Activated CD4-positive, alpha-beta T cell treated with anti-CD3 and anti-CD28 coated beads for 36 hours (primary cell): ENCODE data around the gene NUBPL. TPM values are rescaled to one million over a fixed set of nuclear protein-coding genes. Genes with fewer than 3 reads are reported as not detected.

Experiments used
- ATAC-seq: fragments of 200-7000 bp; cut with Tn5 transposase; one replicate; pipeline ENCODE4 v1.10.0; 2021; ENCODE audit warnings: mild to moderate bottlenecking, moderate library complexity
- CTCF ChIA-PET: fragments of 350-600 bp; sonication (Branson Sonifier 250); formaldehyde crosslinking; loops from one replicate; lab custom pipeline; 2021; ENCODE audit warnings: antibody characterized with exemption; lab: Charles Lee
- POLR2A ChIA-PET: fragments of 350-600 bp; sonication (Branson Sonifier 250); formaldehyde crosslinking; loops from one replicate; lab custom pipeline; 2021; ENCODE audit warnings: antibody characterized with exemption, inconsistent platforms; lab: Charles Lee
- DNase-seq: peaks from one replicate; pipeline ENCODE4 v3.0.0-alpha.2; 2020
- H3K27ac Mint-ChIP-seq: one replicate; pipeline ENCODE4 v1.8.0; 2021; ENCODE audit warnings: mixed read lengths
- H3K27me3 Mint-ChIP-seq: one replicate; pipeline ENCODE4 v1.8.0; 2021; ENCODE audit warnings: mixed read lengths
- H3K36me3 Mint-ChIP-seq: one replicate; pipeline ENCODE4 v1.8.0; 2021; ENCODE audit warnings: low read depth, mixed read lengths
- H3K4me1 Mint-ChIP-seq: one replicate; pipeline ENCODE4 v1.8.0; 2021; ENCODE audit warnings: mixed read lengths
- H3K4me3 Mint-ChIP-seq: one replicate; pipeline ENCODE4 v1.8.0; 2021; ENCODE audit warnings: mild to moderate bottlenecking, moderate library complexity, mixed read lengths
- H3K9me3 Mint-ChIP-seq: one replicate; pipeline ENCODE4 v1.8.0; 2021; ENCODE audit warnings: low read depth, mixed read lengths
- intact Hi-C, 2 experiments: fragments of 100-400 bp; cut with DNase I in 1 of 2; cut with micrococcal nuclease in 1 of 2; formaldehyde crosslinking; loops; one replicate each; pipeline versions ENCODE4 v1.14.2 to v1.15.1; 2022 to 2024; cut with DNase I, micrococcal nuclease
- total RNA-seq, 2 experiments: library from RNA; stranded (reverse); gene quantifications; one replicate each; pipeline ENCODE4 v1.2.3, GENCODE V29; 2021

NUBPL gene
- total RNA-seq, 2 experiments from 2014 or later, result 9.5 to 14.9 TPM

- intact Hi-C loops, result no loop called here
- ATAC-seq, result no peak
- H3K27me3 Mint-ChIP-seq, result no peaks in the 10 kb centered on the region
- H3K4me3 Mint-ChIP-seq, result no peak overlapping the region
- H3K4me1 Mint-ChIP-seq, result no peaks in the 10 kb centered on the region
- peaks cover 32% of the 10 kb centered on the region for H3K36me3 Mint-ChIP-seq
- peaks cover 13% of the 10 kb centered on the region for H3K9me3 Mint-ChIP-seq
- ChIA-PET CTCF (no interaction called here), POLR2A (no interaction called here)
- no peak for DNase-seq
- no peak overlapping the region for H3K27ac Mint-ChIP-seq
Observed at GRCh38 chr14:31819281-31819680, 258.1 kb downstream of the NUBPL start.

- Mint-ChIP-seq H3K36me3 (peaks cover 10% of the 10 kb centered on the region), H3K4me3 (no peak overlapping the region), H3K27me3 (no peaks in the 10 kb centered on the region), H3K4me1 (no peaks in the 10 kb centered on the region), H3K27ac (no peak overlapping the region), H3K9me3 (no peaks in the 10 kb centered on the region)
- no peak for DNase-seq
- POLR2A ChIA-PET, result no interaction called here
- CTCF ChIA-PET, result no interaction called here
- intact Hi-C loops, result no loop called here
- no peak for ATAC-seq
Observed at GRCh38 chr14:31825459-31825858, 264.3 kb downstream of the NUBPL start.

GRCh38 chr14:31827325-31827724 lies 266.1 kb downstream of the NUBPL start:
- no peaks in the 10 kb centered on the region for H3K9me3 Mint-ChIP-seq
- CTCF ChIA-PET, result no interaction called here
- POLR2A ChIA-PET, result no interaction called here

GRCh38 chr14:31828946-31829868 lies 268.0 kb downstream of the NUBPL start:
- no peaks in the 10 kb centered on the region for H3K4me1 Mint-ChIP-seq
- ATAC-seq, result no peak
- CTCF ChIA-PET, result no interaction called here

More at GRCh38 chr14:31827325-31827724, 266.1 kb downstream of the NUBPL start:
- Mint-ChIP-seq H3K4me3 (no peak overlapping the region), H3K4me1 (no peaks in the 10 kb centered on the region), H3K36me3 (peaks cover 10% of the 10 kb centered on the region), H3K27ac (no peak overlapping the region), H3K27me3 (no peaks in the 10 kb centered on the region)
- intact Hi-C loops, result no loop called here
- DNase-seq (no peak), ATAC-seq (no peak)

GRCh38 chr14:31834616-31835015 lies 273.4 kb downstream of the NUBPL start:
- H3K4me3 Mint-ChIP-seq, result no peak overlapping the region
- H3K36me3 Mint-ChIP-seq, result peaks cover 10% of the 10 kb centered on the region
- ChIA-PET CTCF (no interaction called here), POLR2A (no interaction called here)
- H3K27me3 Mint-ChIP-seq, result no peaks in the 10 kb centered on the region
- H3K9me3 Mint-ChIP-seq, result no peaks in the 10 kb centered on the region
- DNase-seq (no peak), ATAC-seq (no peak)
- H3K4me1 Mint-ChIP-seq, result no peaks in the 10 kb centered on the region
- H3K27ac Mint-ChIP-seq, result no peak overlapping the region
- intact Hi-C loops, result no loop called here

More at GRCh38 chr14:31828946-31829868, 268.0 kb downstream of the NUBPL start:
- POLR2A ChIA-PET, result no interaction called here
- intact Hi-C loops, result no loop called here
- DNase-seq, result no peak
- no peaks in the 10 kb centered on the region for H3K27me3 Mint-ChIP-seq
- no peak overlapping the region for H3K27ac Mint-ChIP-seq
- no peak overlapping the region for H3K4me3 Mint-ChIP-seq
- H3K36me3 Mint-ChIP-seq, result peaks cover 13% of the 10 kb centered on the region
- H3K9me3 Mint-ChIP-seq, result no peaks in the 10 kb centered on the region

- intact Hi-C loops, result no loop called here
- H3K27me3 Mint-ChIP-seq, result no peaks in the 10 kb centered on the region
- peaks cover 10% of the 10 kb centered on the region for H3K36me3 Mint-ChIP-seq
- peaks cover 1% of the 10 kb centered on the region for H3K9me3 Mint-ChIP-seq
- no peak for DNase-seq
- CTCF ChIA-PET, result no interaction called here
- ATAC-seq, result no peak
- H3K4me1 Mint-ChIP-seq, result no peaks in the 10 kb centered on the region
- H3K4me3 Mint-ChIP-seq, result no peak overlapping the region
- no peak overlapping the region for H3K27ac Mint-ChIP-seq
- POLR2A ChIA-PET, result no interaction called here
Observed at GRCh38 chr14:31835049-31835448, 273.8 kb downstream of the NUBPL start.

GRCh38 chr14:31837031-31837430 lies 275.8 kb downstream of the NUBPL start:
- H3K27me3 Mint-ChIP-seq, result no peaks in the 10 kb centered on the region
- no peaks in the 10 kb centered on the region for H3K4me1 Mint-ChIP-seq
- peaks cover 7% of the 10 kb centered on the region for H3K36me3 Mint-ChIP-seq
- ChIA-PET CTCF (interaction anchor here (1.2 kb wide), 1 partner anchor 14 kb away, joined by 5 read pairs; no protein-coding TSS in a partner anchor), POLR2A (no interaction called here)
- intact Hi-C loops, result no loop called here
- no peak overlapping the region for H3K27ac Mint-ChIP-seq
- H3K4me3 Mint-ChIP-seq, result no peak overlapping the region
- DNase-seq, result no peak
- H3K9me3 Mint-ChIP-seq, result peaks cover 1% of the 10 kb centered on the region
- no peak for ATAC-seq

- peaks cover 1% of the 10 kb centered on the region for H3K9me3 Mint-ChIP-seq
- no peaks in the 10 kb centered on the region for H3K27me3 Mint-ChIP-seq
- ChIA-PET CTCF (interaction anchor here (0.5 kb wide), 1 partner anchor 22 kb away, joined by 3 read pairs; no protein-coding TSS in a partner anchor), POLR2A (no interaction called here)
- H3K36me3 Mint-ChIP-seq, result peaks cover 10% of the 10 kb centered on the region
- DNase-seq (no peak), ATAC-seq (no peak)
- no peaks in the 10 kb centered on the region for H3K4me1 Mint-ChIP-seq
- H3K27ac Mint-ChIP-seq, result no peak overlapping the region
- intact Hi-C loops, result no loop called here
- no peak overlapping the region for H3K4me3 Mint-ChIP-seq
Observed at GRCh38 chr14:31842899-31843298, 281.7 kb downstream of the NUBPL start.

GRCh38 chr14:31843361-31844091 lies 282.3 kb downstream of the NUBPL start:
- ChIA-PET CTCF (interaction anchor here (0.8 kb wide), 1 partner anchor 32 kb away, joined by 4 read pairs; no protein-coding TSS in a partner anchor), POLR2A (no interaction called here)
- no peak for DNase-seq
- peaks cover 1% of the 10 kb centered on the region for H3K9me3 Mint-ChIP-seq
- no peak for ATAC-seq
- no peak overlapping the region for H3K27ac Mint-ChIP-seq
- H3K4me1 Mint-ChIP-seq, result no peaks in the 10 kb centered on the region
- peaks cover 10% of the 10 kb centered on the region for H3K36me3 Mint-ChIP-seq
- intact Hi-C loops, result no loop called here
- no peaks in the 10 kb centered on the region for H3K27me3 Mint-ChIP-seq
- H3K4me3 Mint-ChIP-seq, result no peak overlapping the region

GRCh38 chr14:31854508-31855075 lies 293.4 kb downstream of the NUBPL start:
- intact Hi-C loops, result no loop called here
- Mint-ChIP-seq H3K27me3 (no peaks in the 10 kb centered on the region), H3K4me1 (no peaks in the 10 kb centered on the region), H3K36me3 (peaks cover 59% of the 10 kb centered on the region), H3K4me3 (no peak overlapping the region), H3K27ac (no peak overlapping the region), H3K9me3 (peaks cover 9% of the 10 kb centered on the region)
- ChIA-PET POLR2A (no interaction called here), CTCF (no interaction called here)
- no peak for ATAC-seq
- DNase-seq, result no peak

GRCh38 chr14:31855262-31855661 lies 294.1 kb downstream of the NUBPL start:
- ChIA-PET POLR2A (no interaction called here), CTCF (interaction anchor here (1.2 kb wide), 1 partner anchor 13 kb away, joined by 3 read pairs; no protein-coding TSS in a partner anchor)
- ATAC-seq (no peak), DNase-seq (no peak)
- H3K9me3 Mint-ChIP-seq, result peaks cover 10% of the 10 kb centered on the region
- H3K36me3 Mint-ChIP-seq, result peaks cover 60% of the 10 kb centered on the region
- intact Hi-C loops, result no loop called here
- H3K27me3 Mint-ChIP-seq, result no peaks in the 10 kb centered on the region
- H3K27ac Mint-ChIP-seq, result no peak overlapping the region
- no peak overlapping the region for H3K4me3 Mint-ChIP-seq
- no peaks in the 10 kb centered on the region for H3K4me1 Mint-ChIP-seq
